ENCODE measurements around the gene MCTP2.

GRCh38 chr15:94397337-94397736 lies 166.0 kb downstream of the MCTP2 start:
- TF ChIP-seq PATZ1 (tag by site-specific recombination; IDR thresholded peaks at IDR 0.05) = no peak
- no peak for TF ChIP-seq CTCF (tag by site-specific recombination; IDR thresholded peaks at IDR 0.05)
- TF ChIP-seq ZNF121 (tag by site-specific recombination; IDR thresholded peaks at IDR 0.05) = no peak
- no peak for TF ChIP-seq ZBTB21 (tag by site-specific recombination; IDR thresholded peaks at IDR 0.05)
- TF ChIP-seq ZFP37 (tag by site-specific recombination; IDR thresholded peaks at IDR 0.05) = no peak
- no peak for TF ChIP-seq ZNF24 (tag by site-specific recombination; IDR thresholded peaks at IDR 0.05)
- TF ChIP-seq, protein P1, sequence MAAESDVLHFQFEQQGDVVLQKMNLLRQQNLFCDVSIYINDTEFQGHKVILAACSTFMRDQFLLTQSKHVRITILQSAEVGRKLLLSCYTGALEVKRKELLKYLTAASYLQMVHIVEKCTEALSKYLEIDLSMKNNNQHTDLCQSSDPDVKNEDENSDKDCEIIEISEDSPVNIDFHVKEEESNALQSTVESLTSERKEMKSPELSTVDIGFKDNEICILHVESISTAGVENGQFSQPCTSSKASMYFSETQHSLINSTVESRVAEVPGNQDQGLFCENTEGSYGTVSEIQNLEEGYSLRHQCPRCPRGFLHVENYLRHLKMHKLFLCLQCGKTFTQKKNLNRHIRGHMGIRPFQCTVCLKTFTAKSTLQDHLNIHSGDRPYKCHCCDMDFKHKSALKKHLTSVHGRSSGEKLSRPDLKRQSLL (tag by site-specific recombination; IDR thresholded peaks at IDR 0.05) = no peak
- no peak for TF ChIP-seq TRIM28 (IDR thresholded peaks at IDR 0.05; ENCODE audit: borderline replicate concordance, low read length)
- TF ChIP-seq ZNF548 (tag by site-specific recombination; IDR thresholded peaks at IDR 0.05) = no peak
- TF ChIP-seq ZNF140 (tag by site-specific recombination; IDR thresholded peaks at IDR 0.05) = no peak
